ENCODE measurements around the gene STIM2.
"Not testable (repeated sequence)": the region's sequence is repeated elsewhere in the genome, so short reads cannot be mapped to it uniquely, and the experiment has no call there.

The STIM2 gene

GRCh38 chr4:26860157-26860921 is at the start of gene STIM2:
STIM2 (plus strand) TSS chr4:26860841.
- peak within 1 kb of the TSS; percentile 99 for H3K27ac Mint-ChIP-seq
- H3K9me3 Mint-ChIP-seq, result no peaks in the 10 kb centered on the region
- DNase-seq (peak; percentile 99), ATAC-seq (peak; percentile 77)
- H3K4me1 Mint-ChIP-seq, result peaks cover 55% of the 10 kb centered on the region
- peak within 1 kb of the TSS; percentile 87 to 98 for H3K4me3 Mint-ChIP-seq
- H3K27me3 Mint-ChIP-seq, result no peaks in the 10 kb centered on the region

- not testable (repeated sequence) for DNase-seq, H3K4me1 Mint-ChIP-seq
- peaks cover 6 to 14% of the 10 kb centered on the region in 2 donors for H3K9me3 Mint-ChIP-seq
These were observed 49.1 kb upstream of the STIM2 start for GRCh38 chr4:26811571-26811970.

GRCh38 chr4:26812049-26812714 is 48.5 kb upstream of the STIM2 start:
- H3K27me3 Mint-ChIP-seq, result no peaks in the 10 kb centered on the region
- H3K27ac Mint-ChIP-seq, result no peak overlapping the region
- no peak overlapping the region for H3K4me3 Mint-ChIP-seq
- ATAC-seq (no peak), DNase-seq (no peak)
- H3K9me3 Mint-ChIP-seq, result peaks cover 6 to 14% of the 10 kb centered on the region in 2 donors
- peaks cover 6% of the 10 kb centered on the region for H3K4me1 Mint-ChIP-seq

More at GRCh38 chr4:26811571-26811970, 49.1 kb upstream of the STIM2 start:
- H3K4me3 Mint-ChIP-seq, ATAC-seq, H3K27me3 Mint-ChIP-seq, H3K27ac Mint-ChIP-seq: not testable (repeated sequence)

GRCh38 chr4:26813698-26814097 is 46.9 kb upstream of the STIM2 start:
- Mint-ChIP-seq H3K27me3 (no peaks in the 10 kb centered on the region), H3K9me3 (peaks cover 6 to 14% of the 10 kb centered on the region in 2 donors), H3K4me3 (no peak overlapping the region), H3K27ac (peak overlapping the region in 1 of 2 donors; percentile 52), H3K4me1 (peaks cover 6% of the 10 kb centered on the region)
- ATAC-seq, result no peak
- no peak for DNase-seq

- ATAC-seq (no peak), DNase-seq (no peak)
- no peak overlapping the region for H3K4me3 Mint-ChIP-seq
- H3K27me3 Mint-ChIP-seq, result no peaks in the 10 kb centered on the region
- peaks cover 6 to 13% of the 10 kb centered on the region in 2 donors for H3K9me3 Mint-ChIP-seq
- peaks cover 6% of the 10 kb centered on the region for H3K4me1 Mint-ChIP-seq
- H3K27ac Mint-ChIP-seq, result no peak overlapping the region
These were observed 45.4 kb upstream of the STIM2 start for GRCh38 chr4:26815199-26815598.

GRCh38 chr4:26815706-26816105 is 44.9 kb upstream of the STIM2 start:
- ATAC-seq (no peak), DNase-seq (no peak)
- Mint-ChIP-seq H3K9me3 (peaks cover 6 to 8% of the 10 kb centered on the region in 2 donors), H3K27ac (no peak overlapping the region), H3K27me3 (no peaks in the 10 kb centered on the region), H3K4me3 (no peak overlapping the region), H3K4me1 (peaks cover 6% of the 10 kb centered on the region)

- H3K9me3 Mint-ChIP-seq, result peaks cover 13 to 18% of the 10 kb centered on the region in 2 donors
- H3K4me3 Mint-ChIP-seq, result no peak overlapping the region
- H3K4me1 Mint-ChIP-seq, result peaks cover 12% of the 10 kb centered on the region
- H3K27ac Mint-ChIP-seq, result no peak overlapping the region
- H3K27me3 Mint-ChIP-seq, result no peaks in the 10 kb centered on the region
- DNase-seq, result no peak
- no peak for ATAC-seq
These were observed 41.6 kb upstream of the STIM2 start for GRCh38 chr4:26819026-26819425.

GRCh38 chr4:26819478-26820095 is 41.1 kb upstream of the STIM2 start:
- H3K27me3 Mint-ChIP-seq, result no peaks in the 10 kb centered on the region
- peak; percentile 64 for ATAC-seq

GRCh38 chr4:26820346-26820745 is 40.3 kb upstream of the STIM2 start:
- H3K9me3 Mint-ChIP-seq, result peaks cover 13 to 18% of the 10 kb centered on the region in 2 donors
- H3K4me1 Mint-ChIP-seq, result peaks cover 12% of the 10 kb centered on the region
- DNase-seq (no peak), ATAC-seq (no peak)
- H3K4me3 Mint-ChIP-seq, result no peak overlapping the region
- H3K27me3 Mint-ChIP-seq, result no peaks in the 10 kb centered on the region
- H3K27ac Mint-ChIP-seq, result no peak overlapping the region

More at GRCh38 chr4:26819478-26820095, 41.1 kb upstream of the STIM2 start:
- no peak for DNase-seq
- Mint-ChIP-seq H3K9me3 (peaks cover 13 to 18% of the 10 kb centered on the region in 2 donors), H3K4me1 (peaks cover 12% of the 10 kb centered on the region), H3K27ac (no peak overlapping the region), H3K4me3 (no peak overlapping the region)

- no peaks in the 10 kb centered on the region for H3K27me3 Mint-ChIP-seq
- H3K4me3 Mint-ChIP-seq, result no peak overlapping the region
- no peak overlapping the region for H3K27ac Mint-ChIP-seq
- ATAC-seq (no peak), DNase-seq (no peak)
- peaks cover 12% of the 10 kb centered on the region for H3K4me1 Mint-ChIP-seq
- H3K9me3 Mint-ChIP-seq, result peaks cover 13 to 18% of the 10 kb centered on the region in 2 donors
These were observed 39.6 kb upstream of the STIM2 start for GRCh38 chr4:26821031-26821430.

- H3K27me3 Mint-ChIP-seq, result no peaks in the 10 kb centered on the region
- no peak for ATAC-seq
- DNase-seq, result no peak
These were observed 38.8 kb upstream of the STIM2 start for GRCh38 chr4:26821677-26822503.

GRCh38 chr4:26822546-26822945 is 38.1 kb upstream of the STIM2 start:
- ATAC-seq (peak; percentile 86), DNase-seq (peak in 1 of 2 donors; percentile 12)
- Mint-ChIP-seq H3K4me1 (peaks cover 12% of the 10 kb centered on the region), H3K27me3 (no peaks in the 10 kb centered on the region), H3K9me3 (peaks cover 13 to 18% of the 10 kb centered on the region in 2 donors), H3K27ac (peak overlapping the region in 1 of 2 donors; percentile 15), H3K4me3 (no peak overlapping the region)

More at GRCh38 chr4:26821677-26822503, 38.8 kb upstream of the STIM2 start:
- H3K4me3 Mint-ChIP-seq, result no peak overlapping the region
- peaks cover 13 to 18% of the 10 kb centered on the region in 2 donors for H3K9me3 Mint-ChIP-seq
- H3K4me1 Mint-ChIP-seq, result peaks cover 12% of the 10 kb centered on the region
- peak overlapping the region in 1 of 2 donors; percentile 15 for H3K27ac Mint-ChIP-seq

- H3K4me3 Mint-ChIP-seq, DNase-seq, H3K27ac Mint-ChIP-seq, H3K27me3 Mint-ChIP-seq, ATAC-seq: not testable (repeated sequence)
- Mint-ChIP-seq H3K4me1 (peaks cover 12% of the 10 kb centered on the region), H3K9me3 (peaks cover 13 to 18% of the 10 kb centered on the region in 2 donors)
These were observed 37.7 kb upstream of the STIM2 start for GRCh38 chr4:26822974-26823373.

GRCh38 chr4:26823583-26823982 is 37.1 kb upstream of the STIM2 start:
- no peak overlapping the region for H3K27ac Mint-ChIP-seq
- peaks cover 13 to 18% of the 10 kb centered on the region in 2 donors for H3K9me3 Mint-ChIP-seq
- ATAC-seq (no peak), DNase-seq (no peak)
- H3K4me1 Mint-ChIP-seq, result peaks cover 12% of the 10 kb centered on the region
- H3K4me3 Mint-ChIP-seq, result no peak overlapping the region
- no peaks in the 10 kb centered on the region for H3K27me3 Mint-ChIP-seq

GRCh38 chr4:26824667-26825066 is 36.0 kb upstream of the STIM2 start:
- no peak for DNase-seq
- peaks cover 12% of the 10 kb centered on the region for H3K4me1 Mint-ChIP-seq
- peaks cover 13 to 18% of the 10 kb centered on the region in 2 donors for H3K9me3 Mint-ChIP-seq
- no peak for ATAC-seq
- no peak overlapping the region for H3K4me3 Mint-ChIP-seq
- H3K27me3 Mint-ChIP-seq, result no peaks in the 10 kb centered on the region
- H3K27ac Mint-ChIP-seq, result peak overlapping the region in 1 of 2 donors; percentile 66
